ENCODE measurements around the gene CYP2W1.

GRCh38 chr7:953547-954327, 29.2 kb upstream of the CYP2W1 start:
- TF ChIP-seq, protein P1, sequence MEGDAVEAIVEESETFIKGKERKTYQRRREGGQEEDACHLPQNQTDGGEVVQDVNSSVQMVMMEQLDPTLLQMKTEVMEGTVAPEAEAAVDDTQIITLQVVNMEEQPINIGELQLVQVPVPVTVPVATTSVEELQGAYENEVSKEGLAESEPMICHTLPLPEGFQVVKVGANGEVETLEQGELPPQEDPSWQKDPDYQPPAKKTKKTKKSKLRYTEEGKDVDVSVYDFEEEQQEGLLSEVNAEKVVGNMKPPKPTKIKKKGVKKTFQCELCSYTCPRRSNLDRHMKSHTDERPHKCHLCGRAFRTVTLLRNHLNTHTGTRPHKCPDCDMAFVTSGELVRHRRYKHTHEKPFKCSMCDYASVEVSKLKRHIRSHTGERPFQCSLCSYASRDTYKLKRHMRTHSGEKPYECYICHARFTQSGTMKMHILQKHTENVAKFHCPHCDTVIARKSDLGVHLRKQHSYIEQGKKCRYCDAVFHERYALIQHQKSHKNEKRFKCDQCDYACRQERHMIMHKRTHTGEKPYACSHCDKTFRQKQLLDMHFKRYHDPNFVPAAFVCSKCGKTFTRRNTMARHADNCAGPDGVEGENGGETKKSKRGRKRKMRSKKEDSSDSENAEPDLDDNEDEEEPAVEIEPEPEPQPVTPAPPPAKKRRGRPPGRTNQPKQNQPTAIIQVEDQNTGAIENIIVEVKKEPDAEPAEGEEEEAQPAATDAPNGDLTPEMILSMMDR (IDR thresholded peaks at IDR 0.05) = no peak
- no peak for TF ChIP-seq POLR2A (IDR thresholded peaks at IDR 0.05)
